Head of caudate nucleus (tissue), 42 donors: ENCODE measurements around the gene CHAMP1.

Source experiments
- DNase-seq, 42 donors: peaks; one replicate each; pipeline versions ENCODE4 v3.0.0 to v3.0.0-alpha.2; 2020 to 2021; ENCODE audit warnings: mixed read lengths in 7 of 42
- intact Hi-C: fragments of 100-400 bp; cut with DNase I; formaldehyde crosslinking; loops from one replicate; pipeline ENCODE4 v1.15.0; 2022

Gene CHAMP1

GRCh38 chr13:114288157-114288591 is 26.1 kb upstream of the CHAMP1 start:
- DNase-seq: no peak
- intact Hi-C loops: no loop called here

DNA sequence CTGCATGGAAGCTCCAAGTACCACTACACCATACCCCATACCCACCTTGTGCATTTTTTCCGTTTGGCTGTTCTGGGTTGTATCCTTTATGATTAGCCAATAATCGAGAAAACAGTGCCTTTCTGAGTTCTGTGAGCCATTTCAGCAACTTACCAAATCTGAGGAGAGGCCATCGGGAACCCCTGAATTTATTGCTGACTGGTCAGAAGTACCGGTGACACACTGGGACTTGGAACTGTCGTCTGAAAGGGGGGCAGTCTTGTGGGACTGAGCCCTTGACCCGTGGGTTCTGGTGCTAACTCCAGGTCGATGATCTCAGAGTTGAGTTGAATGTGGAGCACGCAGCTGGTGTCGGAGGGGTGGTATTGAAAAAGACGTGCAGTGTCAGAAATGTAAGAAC is 17.9 kb upstream of the CHAMP1 start:
- no peak for DNase-seq
- intact Hi-C loops: no loop called here

GRCh38 chr13:114296902-114297301 is 17.4 kb upstream of the CHAMP1 start:
- no peak for DNase-seq
- intact Hi-C loops: no loop called here

DNA sequence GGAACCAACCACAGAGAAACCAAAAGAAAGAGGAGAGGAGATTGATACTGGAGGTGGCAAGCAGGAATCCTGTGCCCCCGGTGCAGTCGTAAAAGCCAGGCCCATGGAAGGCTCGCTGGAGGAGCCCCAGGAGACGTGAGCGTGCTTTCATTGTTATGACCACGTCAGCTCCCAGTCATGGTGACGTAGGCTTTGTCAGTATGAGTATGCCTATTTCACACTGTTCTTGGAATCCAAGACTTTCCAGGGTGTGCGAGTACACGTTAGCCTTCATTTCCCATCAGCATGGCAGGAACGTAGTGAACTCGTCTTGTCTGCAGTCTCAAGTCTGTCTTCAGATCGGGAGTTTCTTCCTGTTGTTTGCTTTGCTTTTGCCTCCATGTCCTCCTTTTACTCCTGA is 15.4 kb upstream of the CHAMP1 start:
- no peak for DNase-seq
- intact Hi-C loops: no loop called here

DNA sequence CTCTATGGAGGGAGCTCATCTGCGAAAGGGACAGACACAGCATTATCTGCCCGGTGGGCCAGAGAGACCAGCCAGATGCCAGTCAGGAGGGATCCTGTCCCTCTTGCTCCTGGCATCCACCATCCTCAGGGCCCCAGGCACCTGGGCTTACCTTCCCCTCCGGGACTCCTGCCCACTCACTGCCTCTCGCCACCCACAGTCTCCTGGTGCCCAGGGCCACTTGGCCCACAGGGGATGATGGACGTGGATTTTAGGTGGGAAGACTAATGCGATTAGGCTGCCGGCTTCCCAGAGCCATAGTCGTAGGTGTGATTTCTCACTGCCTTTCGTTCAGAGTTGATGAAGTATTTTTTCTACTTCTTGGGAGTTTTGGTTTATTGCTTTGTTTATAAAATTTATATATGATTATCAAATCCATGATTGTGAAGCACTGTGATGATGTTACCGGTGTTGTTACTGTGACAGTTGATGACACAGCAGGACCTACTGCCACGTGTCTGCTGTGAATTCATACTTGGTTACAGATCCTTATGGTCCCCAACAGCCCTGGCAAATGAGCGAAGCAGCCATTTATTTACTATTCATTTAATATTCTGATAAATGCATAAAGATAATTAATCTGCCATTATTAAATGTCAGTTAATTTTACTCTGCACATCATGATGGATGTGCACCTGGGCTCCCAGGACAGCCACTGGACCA is 14.5 kb upstream of the CHAMP1 start:
- DNase-seq: no peak
- intact Hi-C loops: no loop called here

GRCh38 chr13:114303700-114304327 is 10.5 kb upstream of the CHAMP1 start:
- intact Hi-C loops: no loop called here

GRCh38 chr13:114304346-114305034 is 9.8 kb upstream of the CHAMP1 start:
- intact Hi-C loops: no loop called here
- no peak for DNase-seq

More at GRCh38 chr13:114303700-114304327, 10.5 kb upstream of the CHAMP1 start:
- peak in 10 of 42 donors; percentile 4 to 51 (median 25) for DNase-seq

GRCh38 chr13:114309086-114309485 is 5.2 kb upstream of the CHAMP1 start:
- intact Hi-C loops: no loop called here
- DNase-seq: no peak

GRCh38 chr13:114309806-114310410 is 4.4 kb upstream of the CHAMP1 start:
- DNase-seq: no peak
- intact Hi-C loops: no loop called here

DNA sequence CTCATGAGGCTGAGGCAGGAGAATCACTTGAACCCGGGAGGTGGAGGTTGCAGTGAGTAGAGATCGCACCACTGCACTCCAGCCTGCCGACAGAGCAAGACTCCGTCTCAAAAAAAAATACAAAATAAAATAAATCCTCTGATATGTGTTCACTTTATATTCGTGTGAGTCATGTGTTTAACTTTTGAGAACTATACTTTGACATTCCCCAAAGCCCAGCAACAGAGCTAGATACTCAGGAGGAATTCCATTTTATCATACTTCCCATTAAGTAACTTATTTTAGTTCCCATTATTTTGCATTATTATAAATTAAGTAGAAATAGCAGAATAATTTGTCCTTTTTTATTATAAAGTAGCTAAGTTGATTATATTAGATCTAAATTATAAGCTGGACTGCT is 3.3 kb upstream of the CHAMP1 start:
- intact Hi-C loops: no loop called here
- DNase-seq: no peak

DNA sequence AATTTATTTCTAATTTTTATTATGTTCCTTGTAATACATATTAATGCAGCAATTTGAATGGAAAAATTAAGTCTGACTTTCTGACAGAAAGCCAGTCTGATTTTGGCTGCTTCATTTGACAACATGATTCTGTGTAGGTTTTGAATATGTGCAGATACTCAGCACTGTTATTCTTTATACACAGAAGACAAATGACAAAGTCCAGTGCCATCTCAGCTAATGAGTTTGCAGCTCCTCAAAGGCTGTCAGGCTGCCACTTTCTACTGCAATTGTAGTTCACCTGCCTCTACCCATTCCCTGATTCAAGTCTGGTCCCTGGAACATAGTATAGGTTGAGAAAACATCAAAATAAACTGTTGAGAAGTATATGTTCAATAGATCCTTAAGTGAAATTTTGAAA is 2.9 kb upstream of the CHAMP1 start:
- intact Hi-C loops: no loop called here
- DNase-seq: no peak

DNA sequence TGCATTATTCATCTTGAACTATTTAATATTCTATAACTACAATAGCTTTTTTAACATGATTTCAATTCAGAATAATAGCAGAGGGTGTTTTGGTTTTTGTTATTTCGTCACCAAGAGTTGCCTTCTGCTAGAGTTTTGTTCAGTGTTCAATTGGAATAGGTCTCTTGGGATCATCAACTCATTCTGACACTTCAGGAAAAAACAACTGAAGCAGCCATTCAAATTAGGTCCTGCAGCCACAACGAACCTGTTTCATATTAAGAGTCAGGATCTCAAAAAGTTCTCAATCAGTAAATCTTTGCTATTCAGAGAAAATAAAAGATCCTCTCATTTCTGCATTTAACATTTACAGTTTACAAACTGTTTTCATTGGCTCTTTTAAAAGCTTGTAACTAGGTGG is 2.4 kb upstream of the CHAMP1 start:
- intact Hi-C loops: no loop called here
- no peak for DNase-seq

GRCh38 chr13:114313061-114313860 is 1.0 kb upstream of the CHAMP1 start:
- DNase-seq: peak in 2 of 42 donors; percentile 12 to 22
- intact Hi-C loops: no loop called here

DNA sequence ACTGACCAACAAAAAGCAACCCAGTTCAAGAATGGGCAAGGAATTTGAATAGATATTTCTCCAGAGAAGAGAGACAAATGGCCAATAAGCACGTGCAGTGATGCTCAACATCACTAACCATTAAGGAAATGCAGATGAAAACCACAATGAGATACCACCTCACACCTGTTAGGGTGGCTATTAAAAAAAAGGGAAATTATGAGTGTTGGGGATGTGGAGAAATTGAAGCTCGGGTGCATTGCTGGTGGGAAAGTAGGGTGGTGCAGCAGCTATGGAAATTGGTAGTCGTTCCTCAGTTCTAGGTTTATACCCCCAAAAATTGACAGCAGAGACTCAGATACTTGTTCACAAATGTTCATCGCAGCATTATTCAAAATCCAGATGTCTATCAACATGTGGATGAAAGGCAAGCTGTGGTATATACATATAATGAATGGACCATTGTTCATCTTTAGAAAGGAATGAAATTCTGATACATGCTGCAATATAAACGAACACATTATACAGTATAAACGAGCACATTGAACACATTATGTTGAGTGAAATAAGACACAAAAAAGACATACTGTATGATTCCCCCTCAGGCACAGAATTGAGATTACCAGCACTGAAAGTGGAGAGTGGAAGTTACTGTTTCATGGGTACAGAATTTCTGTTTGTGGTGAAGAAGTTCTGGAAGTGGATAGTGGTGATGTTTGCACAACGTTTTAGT is 927 bp downstream of the CHAMP1 start:
- no peak for DNase-seq

DNA sequence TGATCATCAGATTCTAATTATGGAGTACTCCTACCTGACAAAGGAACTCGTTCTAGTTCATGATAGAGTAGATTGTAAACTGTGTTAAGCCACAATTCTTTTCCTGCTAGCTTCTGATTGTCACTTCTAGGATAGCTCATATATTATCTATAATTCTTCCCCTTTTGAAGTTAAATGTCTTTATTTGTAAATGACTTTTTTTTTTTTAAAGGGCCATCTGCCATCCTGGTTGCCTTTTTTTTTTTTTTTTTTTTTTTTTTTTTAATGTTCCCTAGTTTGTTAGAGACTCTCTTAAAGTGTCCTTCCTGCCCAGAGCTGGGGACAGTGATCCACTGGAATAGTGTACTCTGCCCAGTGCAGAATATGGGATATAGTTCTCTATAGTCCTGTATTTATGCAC is 4.3 kb downstream of the CHAMP1 start:
- intact Hi-C loops: no loop called here

More for the DNA sequence above, 927 bp downstream of the CHAMP1 start:
- intact Hi-C loops: loop anchor here (2.0 kb wide), 1 partner anchor 34 kb away; the partner anchor contains the start of gene UPF3A

DNA sequence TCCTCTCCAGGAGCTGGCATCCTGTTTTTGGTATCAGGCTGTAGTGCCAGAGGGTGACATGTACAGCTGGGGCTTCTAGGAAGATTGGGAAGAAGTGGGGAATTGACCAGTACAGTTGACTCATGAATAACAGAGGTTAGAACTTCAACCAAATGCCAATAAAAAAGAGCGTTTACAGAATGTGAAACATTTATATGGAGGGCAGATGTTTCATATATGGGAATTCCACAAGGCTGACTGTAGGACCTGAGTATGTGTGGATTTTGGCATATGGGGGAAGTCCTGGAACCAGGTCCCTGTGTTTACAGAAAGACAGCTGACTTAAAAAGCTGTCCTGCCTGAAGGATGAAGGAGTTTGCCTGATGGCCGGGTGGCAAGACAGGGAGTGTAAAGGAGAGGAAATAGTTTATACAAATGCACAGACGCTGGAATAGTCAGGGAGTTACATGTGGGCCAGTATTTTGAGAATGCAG is 5.2 kb downstream of the CHAMP1 start:
- intact Hi-C loops: no loop called here
- no peak for DNase-seq

More for the DNA sequence above, 4.3 kb downstream of the CHAMP1 start:
- DNase-seq: no peak

GRCh38 chr13:114320065-114320464 is 5.8 kb downstream of the CHAMP1 start:
- DNase-seq: no peak
- intact Hi-C loops: no loop called here

GRCh38 chr13:114321256-114321655 is 7.0 kb downstream of the CHAMP1 start:
- no peak for DNase-seq
- intact Hi-C loops: no loop called here
